GM21786 (cell line): Measurements from ENCODE around the gene PGR.

ENCODE experiments used
- ATAC-seq: cut with Tn5 transposase; IDR thresholded peaks from one replicate; pipeline ENCODE4 v1.9.1; 2021; ENCODE audit not compliant: unreplicated experiment

PGR gene

GRCh38 chr11:101129203-101129943 is at the start of gene PGR:
TSS of gene PGR (minus strand) at chr11:101129813. CDS start at chr11:101129070, 743 bp downstream.
- ATAC-seq = no peak

GRCh38 chr11:101176381-101176780 is 46.8 kb upstream of the PGR start:
- ATAC-seq = no peak

- ATAC-seq = no peak
Observed at GRCh38 chr11:101169944-101170343, 40.3 kb upstream of the PGR start.

- ATAC-seq = no peak
Observed at GRCh38 chr11:101166038-101166437, 36.4 kb upstream of the PGR start.

GRCh38 chr11:101158119-101158518 is 28.5 kb upstream of the PGR start:
- ATAC-seq = no peak

- no peak for ATAC-seq
Observed at GRCh38 chr11:101138245-101138930, 8.8 kb upstream of the PGR start.

GRCh38 chr11:101133190-101133589 is 3.6 kb upstream of the PGR start:
- ATAC-seq = no peak

GRCh38 chr11:101128571-101129202 is 926 bp downstream of the PGR start:
- no peak for ATAC-seq

- no peak for ATAC-seq
Observed at GRCh38 chr11:101127699-101128570, 1.7 kb downstream of the PGR start.

GRCh38 chr11:101127197-101127698 is 2.4 kb downstream of the PGR start:
- no peak for ATAC-seq

- ATAC-seq = no peak
Observed at GRCh38 chr11:101126551-101127196, 2.9 kb downstream of the PGR start.

- no peak for ATAC-seq
Observed at GRCh38 chr11:101115671-101116160, 13.9 kb downstream of the PGR start.

- no peak for ATAC-seq
Observed at GRCh38 chr11:101113540-101113939, 16.1 kb downstream of the PGR start.

GRCh38 chr11:101104716-101105115 is 24.9 kb downstream of the PGR start:
- no peak for ATAC-seq

- ATAC-seq = no peak
Observed at GRCh38 chr11:101103433-101103832, 26.2 kb downstream of the PGR start.

- no peak for ATAC-seq
Observed at GRCh38 chr11:101100601-101101000, 29.0 kb downstream of the PGR start.

- ATAC-seq = no peak
Observed at GRCh38 chr11:101096036-101096704, 33.4 kb downstream of the PGR start.

GRCh38 chr11:101091781-101092180 is 37.8 kb downstream of the PGR start:
- ATAC-seq = no peak

GRCh38 chr11:101090679-101091270 is 38.8 kb downstream of the PGR start:
- no peak for ATAC-seq
